Activated T-helper 17 cell treated with anti-CD3 and anti-CD28 coated beads, Interleukin-2, amount 50 U/mL, for 72 hours (primary cell): ENCODE data around the gene TOP1. TPM values are rescaled to one million over a fixed set of nuclear protein-coding genes. Genes with fewer than 3 reads are reported as not detected.

Experiments
- ATAC-seq: fragments of 150-1000 bp; cut with Tn5 transposase; replicated peaks from 2 replicates; pipeline ENCODE4 v1.10.0; 2021; ENCODE audit warnings: mild to moderate bottlenecking, moderate library complexity
- H3K27ac Mint-ChIP-seq: one replicate; pipeline ENCODE4 v1.8.0; 2022; ENCODE audit warnings: mixed read lengths
- H3K27me3 Mint-ChIP-seq: one replicate; pipeline ENCODE4 v1.8.0; 2022; ENCODE audit warnings: mixed read lengths
- H3K36me3 Mint-ChIP-seq: one replicate; pipeline ENCODE4 v1.8.0; 2022; ENCODE audit warnings: low read depth, mild to moderate bottlenecking, mixed read lengths
- H3K4me1 Mint-ChIP-seq: one replicate; pipeline ENCODE4 v1.8.0; 2022; ENCODE audit warnings: mixed read lengths
- H3K4me3 Mint-ChIP-seq: one replicate; pipeline ENCODE4 v1.8.0; 2022; ENCODE audit warnings: mild to moderate bottlenecking, mixed read lengths
- H3K9me3 Mint-ChIP-seq: one replicate; pipeline ENCODE4 v1.8.0; 2022; ENCODE audit warnings: mixed read lengths
- total RNA-seq, 2 donors: library from RNA; stranded (reverse); gene quantifications; one replicate each; pipeline ENCODE4 v1.2.3, GENCODE V29; 2022

TOP1 gene
- total RNA-seq, 2 donors from 2014 or later, result 62.4 to 82.8 TPM

- peak overlapping the region; percentile 65 for H3K27ac Mint-ChIP-seq
- no peaks in the 10 kb centered on the region for H3K9me3 Mint-ChIP-seq
- H3K4me1 Mint-ChIP-seq, result peaks cover 44% of the 10 kb centered on the region
- peaks cover 91% of the 10 kb centered on the region for H3K36me3 Mint-ChIP-seq
- peak overlapping the region; percentile 38 for H3K4me3 Mint-ChIP-seq
- H3K27me3 Mint-ChIP-seq, result no peaks in the 10 kb centered on the region
- ATAC-seq, result no peak
These were observed 9.7 kb downstream of the TOP1 start for GRCh38 chr20:41038149-41038877.

- H3K27me3 Mint-ChIP-seq, result no peaks in the 10 kb centered on the region
- H3K36me3 Mint-ChIP-seq, result peaks cover 86% of the 10 kb centered on the region
- H3K4me3 Mint-ChIP-seq, result peak overlapping the region; percentile 38
- peak overlapping the region; percentile 65 for H3K27ac Mint-ChIP-seq
- ATAC-seq, result peak; percentile 92
- no peaks in the 10 kb centered on the region for H3K9me3 Mint-ChIP-seq
- H3K4me1 Mint-ChIP-seq, result peaks cover 41% of the 10 kb centered on the region
These were observed 10.3 kb downstream of the TOP1 start for GRCh38 chr20:41038878-41039404.

GRCh38 chr20:41040855-41041254 lies 12.2 kb downstream of the TOP1 start:
- ATAC-seq, result peak; percentile 48

GRCh38 chr20:41041693-41042092 lies 13.1 kb downstream of the TOP1 start:
- Mint-ChIP-seq H3K27me3 (no peaks in the 10 kb centered on the region), H3K4me1 (peaks cover 44% of the 10 kb centered on the region), H3K4me3 (no peak overlapping the region), H3K36me3 (peaks cover 58% of the 10 kb centered on the region), H3K27ac (no peak overlapping the region), H3K9me3 (no peaks in the 10 kb centered on the region)
- ATAC-seq, result no peak

More at GRCh38 chr20:41040855-41041254, 12.2 kb downstream of the TOP1 start:
- Mint-ChIP-seq H3K27me3 (no peaks in the 10 kb centered on the region), H3K4me1 (peaks cover 46% of the 10 kb centered on the region), H3K9me3 (no peaks in the 10 kb centered on the region), H3K27ac (peak overlapping the region; percentile 16), H3K36me3 (peaks cover 67% of the 10 kb centered on the region), H3K4me3 (peak overlapping the region; percentile 38)

GRCh38 chr20:41044409-41045062 lies 15.9 kb downstream of the TOP1 start:
- no peaks in the 10 kb centered on the region for H3K27me3 Mint-ChIP-seq
- peaks cover 60% of the 10 kb centered on the region for H3K4me1 Mint-ChIP-seq
- H3K4me3 Mint-ChIP-seq, result no peak overlapping the region
- no peak for ATAC-seq
- peaks cover 30% of the 10 kb centered on the region for H3K36me3 Mint-ChIP-seq
- H3K9me3 Mint-ChIP-seq, result no peaks in the 10 kb centered on the region
- no peak overlapping the region for H3K27ac Mint-ChIP-seq

GRCh38 chr20:41045671-41046070 lies 17.0 kb downstream of the TOP1 start:
- Mint-ChIP-seq H3K27me3 (no peaks in the 10 kb centered on the region), H3K4me1 (peaks cover 62% of the 10 kb centered on the region), H3K27ac (peak overlapping the region; percentile 91), H3K4me3 (peak overlapping the region; percentile 85), H3K36me3 (peaks cover 21% of the 10 kb centered on the region), H3K9me3 (no peaks in the 10 kb centered on the region)
- no peak for ATAC-seq

GRCh38 chr20:41046716-41047115 lies 18.1 kb downstream of the TOP1 start:
- Mint-ChIP-seq H3K9me3 (no peaks in the 10 kb centered on the region), H3K36me3 (peaks cover 13% of the 10 kb centered on the region), H3K27me3 (no peaks in the 10 kb centered on the region), H3K4me1 (peaks cover 73% of the 10 kb centered on the region), H3K4me3 (peak overlapping the region; percentile 85), H3K27ac (peak overlapping the region; percentile 91)
- peak; percentile 86 for ATAC-seq

- peaks cover 10% of the 10 kb centered on the region for H3K36me3 Mint-ChIP-seq
- ATAC-seq, result peak; percentile 76
- H3K4me1 Mint-ChIP-seq, result peaks cover 78% of the 10 kb centered on the region
- H3K4me3 Mint-ChIP-seq, result peak overlapping the region; percentile 85
- H3K27me3 Mint-ChIP-seq, result no peaks in the 10 kb centered on the region
- no peaks in the 10 kb centered on the region for H3K9me3 Mint-ChIP-seq
- H3K27ac Mint-ChIP-seq, result peak overlapping the region; percentile 91
These were observed 18.8 kb downstream of the TOP1 start for GRCh38 chr20:41047279-41047974.

- Mint-ChIP-seq H3K27me3 (no peaks in the 10 kb centered on the region), H3K4me3 (peak overlapping the region; percentile 85)
- ATAC-seq, result peak; percentile 61
These were observed 19.3 kb downstream of the TOP1 start for GRCh38 chr20:41047975-41048305.

GRCh38 chr20:41048461-41049301 lies 20.1 kb downstream of the TOP1 start:
- H3K27me3 Mint-ChIP-seq, result no peaks in the 10 kb centered on the region
- H3K4me3 Mint-ChIP-seq, result peak overlapping the region; percentile 85
- peak; percentile 14 for ATAC-seq
- peaks cover 77% of the 10 kb centered on the region for H3K4me1 Mint-ChIP-seq
- H3K36me3 Mint-ChIP-seq, result peaks cover 8% of the 10 kb centered on the region
- H3K27ac Mint-ChIP-seq, result peak overlapping the region; percentile 91
- H3K9me3 Mint-ChIP-seq, result no peaks in the 10 kb centered on the region

More at GRCh38 chr20:41047975-41048305, 19.3 kb downstream of the TOP1 start:
- peak overlapping the region; percentile 91 for H3K27ac Mint-ChIP-seq
- H3K9me3 Mint-ChIP-seq, result no peaks in the 10 kb centered on the region
- peaks cover 6% of the 10 kb centered on the region for H3K36me3 Mint-ChIP-seq
- H3K4me1 Mint-ChIP-seq, result peaks cover 74% of the 10 kb centered on the region

- peaks cover 81% of the 10 kb centered on the region for H3K4me1 Mint-ChIP-seq
- no peaks in the 10 kb centered on the region for H3K27me3 Mint-ChIP-seq
- no peak for ATAC-seq
- H3K36me3 Mint-ChIP-seq, result peaks cover 15% of the 10 kb centered on the region
- peak overlapping the region; percentile 85 for H3K4me3 Mint-ChIP-seq
- peak overlapping the region; percentile 91 for H3K27ac Mint-ChIP-seq
- H3K9me3 Mint-ChIP-seq, result peaks cover 5% of the 10 kb centered on the region
These were observed 20.8 kb downstream of the TOP1 start for GRCh38 chr20:41049451-41049850.

- H3K4me1 Mint-ChIP-seq, result peaks cover 79% of the 10 kb centered on the region
- peaks cover 5% of the 10 kb centered on the region for H3K9me3 Mint-ChIP-seq
- ATAC-seq, result no peak
- peaks cover 23% of the 10 kb centered on the region for H3K36me3 Mint-ChIP-seq
- H3K27me3 Mint-ChIP-seq, result no peaks in the 10 kb centered on the region
- H3K4me3 Mint-ChIP-seq, result peak overlapping the region; percentile 85
- H3K27ac Mint-ChIP-seq, result peak overlapping the region; percentile 63
These were observed 21.9 kb downstream of the TOP1 start for GRCh38 chr20:41050361-41051008.

GRCh38 chr20:41051009-41051825 lies 22.6 kb downstream of the TOP1 start:
- Mint-ChIP-seq H3K27me3 (no peaks in the 10 kb centered on the region), H3K27ac (peak overlapping the region; percentile 63), H3K36me3 (peaks cover 30% of the 10 kb centered on the region), H3K4me3 (peak overlapping the region; percentile 85), H3K9me3 (peaks cover 5% of the 10 kb centered on the region), H3K4me1 (peaks cover 82% of the 10 kb centered on the region)
- no peak for ATAC-seq
